Body of pancreas (tissue), 4 donors: ENCODE results near the gene ANTXR2. TPM values are rescaled to one million over a fixed set of nuclear protein-coding genes. Genes with fewer than 3 reads are reported as not detected.

Experiments used
- ATAC-seq: fragments of 150-250 bp; one replicate; pipeline ENCODE4 v1.9.1; 2016
- DNase-seq, 4 donors: peaks; one replicate each; pipeline ENCODE4 v3.0.0-alpha.2; 2019
- H3K27ac ChIP-seq, 4 donors: fragments of 200-600 bp; sonication (generic); 1 replicate in 3 of 4; 2 replicates in 1 of 4; pipeline versions ENCODE4 v1.5.1 to v1.6.1; 2016 to 2019; ENCODE audit warnings: mild to moderate bottlenecking in 1 of 4, mixed read lengths in 1 of 4, moderate library complexity in 1 of 4
- H3K27me3 ChIP-seq, 2 donors: fragments of 200-600 bp; sonication (generic); one replicate each; pipeline ENCODE4 v1.6.0; 2016; ENCODE audit warnings: mild to moderate bottlenecking in 1 of 2
- H3K36me3 ChIP-seq, 2 donors: fragments of 200-600 bp; sonication (generic); replicated peaks in 1 of 2; 2 replicates each; pipeline ENCODE4 v1.5.1; 2016; ENCODE audit warnings: low read depth in 2 of 2; ENCODE audit not compliant: insufficient read depth in 1 of 2
- H3K4me1 ChIP-seq: fragments of 200-600 bp; sonication (generic); one replicate; pipeline ENCODE4 v1.6.0; 2016
- H3K4me3 ChIP-seq, 2 donors: fragments of 200-600 bp; sonication (generic); 1 replicate in 1 of 2; 2 replicates in 1 of 2; pipeline ENCODE4 v1.5.1; 2016 to 2019
- H3K9me3 ChIP-seq, 3 donors: fragments of 200-600 bp; sonication (generic); 1 replicate in 2 of 3; 2 replicates in 1 of 3; pipeline ENCODE4 v1.5.1; 2016
- POLR2A ChIP-seq, 3 donors: fragments of 450-650 bp; IDR thresholded peaks; one replicate each; pipeline ENCODE4 v1.6.1; 2016; ENCODE audit warnings: antibody characterized with exemption in 3 of 3, mild to moderate bottlenecking in 2 of 3
- WGBS, 2 donors: methylation state at CpG; one replicate each; pipeline ENCODE4 v1.1.5; 2017; 5-methylcytosine and 5-hydroxymethylcytosine counted together
- intact Hi-C: fragments of 100-400 bp; cut with DNase I; formaldehyde crosslinking; loops from one replicate; pipeline ENCODE4 v1.15.1; 2023
- total RNA-seq, 2 donors: library from RNA; depleted of rRNA; stranded (reverse); fragments of >200 nt; gene quantifications; one replicate each; pipeline ENCODE4 v1.1.0, GENCODE V29; 2016
- TF ChIP-seq, protein P1 (sequence below), 7 experiments: fragments of 450-650 bp in 4 of 7; fragments of 200-600 bp in 3 of 7; sonication (generic) in 3 of 7; IDR thresholded peaks; one replicate each; pipeline ENCODE4 v1.5.1; 2016 to 2019; ENCODE audit warnings: antibody characterized with exemption in 7 of 7

ANTXR2 gene
- total RNA-seq, 2 donors from 2014 or later, result 16.9 to 34.6 TPM

DNA sequence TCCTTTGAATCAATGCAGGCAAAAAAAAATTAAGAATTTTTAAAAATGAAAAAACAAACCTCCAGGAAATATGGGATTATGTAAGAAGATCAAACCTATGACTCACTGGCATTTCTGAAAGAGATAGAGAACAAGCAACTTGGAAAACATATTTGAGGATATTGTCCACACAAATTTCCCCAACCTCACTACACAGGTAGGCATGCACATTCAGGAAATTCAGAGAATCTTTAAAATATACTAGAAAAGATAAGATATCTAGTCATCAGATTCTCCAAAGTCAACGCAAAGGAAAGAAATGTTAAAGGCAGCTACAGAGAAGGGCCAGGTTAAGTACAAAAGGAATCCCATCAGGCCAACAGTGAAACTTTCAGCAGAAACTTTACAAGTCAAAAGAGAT is 85.6 kb downstream of the ANTXR2 start:
- Histone ChIP-seq H3K27ac (no peak overlapping the region), H3K9me3 (no peaks in the 10 kb centered on the region), H3K27me3 (no peaks in the 10 kb centered on the region), H3K4me3 (no peak overlapping the region), H3K36me3 (no peaks in the 10 kb centered on the region), H3K4me1 (no peaks in the 10 kb centered on the region)
- WGBS, 2 donors, result 83 to 90% methylated on average over 1 of the region's 1 CpG
- DNase-seq (no peak), ATAC-seq (no peak)
- TF ChIP-seq, protein P1, sequence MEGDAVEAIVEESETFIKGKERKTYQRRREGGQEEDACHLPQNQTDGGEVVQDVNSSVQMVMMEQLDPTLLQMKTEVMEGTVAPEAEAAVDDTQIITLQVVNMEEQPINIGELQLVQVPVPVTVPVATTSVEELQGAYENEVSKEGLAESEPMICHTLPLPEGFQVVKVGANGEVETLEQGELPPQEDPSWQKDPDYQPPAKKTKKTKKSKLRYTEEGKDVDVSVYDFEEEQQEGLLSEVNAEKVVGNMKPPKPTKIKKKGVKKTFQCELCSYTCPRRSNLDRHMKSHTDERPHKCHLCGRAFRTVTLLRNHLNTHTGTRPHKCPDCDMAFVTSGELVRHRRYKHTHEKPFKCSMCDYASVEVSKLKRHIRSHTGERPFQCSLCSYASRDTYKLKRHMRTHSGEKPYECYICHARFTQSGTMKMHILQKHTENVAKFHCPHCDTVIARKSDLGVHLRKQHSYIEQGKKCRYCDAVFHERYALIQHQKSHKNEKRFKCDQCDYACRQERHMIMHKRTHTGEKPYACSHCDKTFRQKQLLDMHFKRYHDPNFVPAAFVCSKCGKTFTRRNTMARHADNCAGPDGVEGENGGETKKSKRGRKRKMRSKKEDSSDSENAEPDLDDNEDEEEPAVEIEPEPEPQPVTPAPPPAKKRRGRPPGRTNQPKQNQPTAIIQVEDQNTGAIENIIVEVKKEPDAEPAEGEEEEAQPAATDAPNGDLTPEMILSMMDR (IDR thresholded peaks at IDR 0.05), result no peak
- no peak for TF ChIP-seq POLR2A (IDR thresholded peaks at IDR 0.05)
- intact Hi-C loops, result no loop called here

DNA sequence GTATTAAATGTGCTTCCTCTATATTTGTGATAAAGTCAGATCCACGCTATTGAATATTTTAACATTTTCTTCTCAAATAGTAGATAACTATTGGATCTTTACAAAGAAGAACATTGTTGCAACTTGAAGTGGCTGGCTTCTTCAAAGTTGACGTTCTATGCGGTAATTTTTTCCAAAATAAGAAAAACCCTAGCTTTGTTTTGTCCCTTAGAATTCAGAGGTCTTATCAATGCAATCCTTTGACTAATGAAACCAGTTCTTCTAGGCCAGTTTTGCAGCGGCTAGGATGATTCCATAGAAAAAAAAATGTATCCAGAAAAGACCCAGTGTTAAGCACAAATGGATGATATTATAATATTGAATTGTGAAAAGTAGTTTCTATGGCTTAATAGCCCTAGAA is 89.6 kb downstream of the ANTXR2 start:
- WGBS, 2 donors, result 75 to 97% methylated on average over 4 of the region's 4 CpGs
- Histone ChIP-seq H3K4me1 (no peaks in the 10 kb centered on the region), H3K27ac (no peak overlapping the region), H3K27me3 (no peaks in the 10 kb centered on the region), H3K4me3 (no peak overlapping the region), H3K9me3 (no peaks in the 10 kb centered on the region), H3K36me3 (no peaks in the 10 kb centered on the region)
- ATAC-seq, result no peak
- no peak for TF ChIP-seq POLR2A (IDR thresholded peaks at IDR 0.05)
- intact Hi-C loops, result no loop called here
- DNase-seq, result no peak

DNA sequence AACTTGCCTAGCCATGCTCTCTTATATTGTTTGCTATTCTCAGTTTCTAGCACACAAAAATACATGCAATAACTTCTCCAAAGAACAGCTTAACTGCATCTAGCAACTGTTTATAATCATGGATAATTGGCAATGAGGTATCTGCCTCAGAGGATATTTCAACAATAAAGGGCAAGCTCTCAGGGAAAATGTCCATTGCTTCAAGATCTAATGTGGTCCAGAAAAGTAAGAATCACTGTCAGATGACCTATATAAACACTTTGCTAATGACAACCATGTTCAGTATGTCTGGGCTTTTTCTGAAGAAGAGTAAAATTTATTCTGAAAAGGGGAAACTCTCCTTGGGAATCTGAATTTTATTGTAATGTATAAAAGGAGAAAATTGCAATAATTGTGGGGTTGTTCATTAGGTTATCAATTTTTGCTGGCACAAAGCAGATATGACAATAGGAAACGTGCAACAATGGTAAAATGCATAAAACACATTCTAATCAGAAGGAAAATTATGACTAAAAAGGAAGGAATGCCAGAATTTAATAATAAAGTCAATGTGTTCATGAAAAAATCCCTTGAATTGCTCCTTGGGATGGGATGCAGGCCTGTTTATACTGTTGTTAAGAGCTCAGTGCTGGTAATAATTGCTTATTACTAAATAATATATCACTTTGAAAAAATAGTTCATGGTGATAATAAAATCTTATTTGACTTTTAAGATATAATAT is 90.3 kb downstream of the ANTXR2 start:
- ATAC-seq, result no peak
- H3K27ac ChIP-seq, result no peak overlapping the region
- intact Hi-C loops, result no loop called here

DNA sequence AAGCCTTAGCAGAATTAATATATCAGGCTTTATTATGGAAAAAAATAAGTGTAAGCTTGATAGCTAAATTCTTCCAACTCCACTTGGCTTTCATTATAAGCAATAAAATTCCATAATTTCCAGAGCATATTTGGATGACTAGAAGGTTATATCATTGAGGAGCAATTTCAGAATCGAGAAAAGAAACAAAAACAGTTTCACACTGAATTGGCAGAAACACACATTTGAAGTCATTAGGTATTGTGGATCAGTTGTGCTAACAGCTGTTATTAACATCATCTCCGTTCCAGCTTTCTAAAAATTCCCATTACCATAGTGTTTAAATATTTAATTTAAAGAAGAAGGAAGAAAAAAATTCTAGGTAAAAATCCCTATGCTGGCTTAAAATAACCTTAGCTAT is 92.6 kb downstream of the ANTXR2 start:
- WGBS, 2 donors, result 85 to 86% methylated on average over 2 of the region's 2 CpGs
- no peak for DNase-seq

More for the DNA sequence above, 90.3 kb downstream of the ANTXR2 start:
- no peaks in the 10 kb centered on the region for H3K36me3 ChIP-seq
- 68 to 69% methylated on average over 1 of the region's 1 CpG for WGBS, 2 donors
- H3K27me3 ChIP-seq, result no peaks in the 10 kb centered on the region
- DNase-seq, result no peak
- H3K4me3 ChIP-seq, result no peak overlapping the region
- no peaks in the 10 kb centered on the region for H3K9me3 ChIP-seq
- TF ChIP-seq POLR2A (IDR thresholded peaks at IDR 0.05), result no peak
- TF ChIP-seq, protein P1 (IDR thresholded peaks at IDR 0.05), result no peak
- no peaks in the 10 kb centered on the region for H3K4me1 ChIP-seq

DNA sequence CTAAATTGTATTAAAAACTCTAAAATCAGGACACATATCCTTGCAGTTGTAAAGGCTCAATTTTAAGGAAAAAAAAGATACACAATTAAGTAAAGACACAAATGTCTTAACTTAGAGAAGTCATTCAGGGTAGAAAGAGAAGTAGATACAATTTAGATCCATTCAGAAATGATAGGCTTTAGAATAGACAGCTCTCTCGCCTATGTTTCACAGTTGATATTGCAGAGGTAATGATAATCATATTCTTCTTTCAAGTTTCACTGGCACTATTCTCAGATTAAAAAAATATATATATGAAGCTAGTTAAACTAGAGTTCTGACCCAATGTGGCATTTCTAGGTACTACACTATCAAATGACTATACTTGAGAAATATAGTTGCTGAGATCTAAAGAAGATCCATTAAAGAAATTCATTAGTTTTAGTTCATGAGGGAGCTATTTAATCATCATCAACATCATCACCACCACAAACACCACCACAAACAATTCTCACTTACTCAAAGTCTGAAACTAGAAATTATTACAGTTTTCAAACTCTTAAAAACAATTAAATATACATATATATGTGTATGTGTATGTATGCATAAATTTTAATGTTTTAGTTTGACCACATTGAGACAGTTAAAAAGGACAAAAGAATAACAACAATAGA is 93.1 kb downstream of the ANTXR2 start:
- Histone ChIP-seq H3K4me1 (no peaks in the 10 kb centered on the region), H3K9me3 (no peaks in the 10 kb centered on the region), H3K36me3 (no peaks in the 10 kb centered on the region), H3K27me3 (no peaks in the 10 kb centered on the region), H3K4me3 (no peak overlapping the region), H3K27ac (no peak overlapping the region)
- WGBS, 2 donors, result 90 to 98% methylated on average over 1 of the region's 1 CpG
- intact Hi-C loops, result no loop called here
- ATAC-seq (no peak), DNase-seq (no peak)
- TF ChIP-seq POLR2A (IDR thresholded peaks at IDR 0.05), result no peak
- TF ChIP-seq, protein P1 (IDR thresholded peaks at IDR 0.05), result no peak

More for the DNA sequence above, 92.6 kb downstream of the ANTXR2 start:
- H3K4me1 ChIP-seq, result no peaks in the 10 kb centered on the region
- no peaks in the 10 kb centered on the region for H3K9me3 ChIP-seq
- no peaks in the 10 kb centered on the region for H3K27me3 ChIP-seq
- intact Hi-C loops, result no loop called here
- no peak for TF ChIP-seq POLR2A (IDR thresholded peaks at IDR 0.05)
- TF ChIP-seq, protein P1 (IDR thresholded peaks at IDR 0.05), result no peak
- H3K4me3 ChIP-seq, result no peak overlapping the region
- no peak overlapping the region for H3K27ac ChIP-seq
- no peaks in the 10 kb centered on the region for H3K36me3 ChIP-seq
- ATAC-seq, result no peak
